Measurements from ENCODE around the gene ADAMTS6. TPM values are rescaled to one million over a fixed set of nuclear protein-coding genes. Genes with fewer than 3 reads are reported as not detected.

Gene ADAMTS6
- polyA plus RNA-seq, 3 donors = 0.01 TPM; not detected in 2

DNA sequence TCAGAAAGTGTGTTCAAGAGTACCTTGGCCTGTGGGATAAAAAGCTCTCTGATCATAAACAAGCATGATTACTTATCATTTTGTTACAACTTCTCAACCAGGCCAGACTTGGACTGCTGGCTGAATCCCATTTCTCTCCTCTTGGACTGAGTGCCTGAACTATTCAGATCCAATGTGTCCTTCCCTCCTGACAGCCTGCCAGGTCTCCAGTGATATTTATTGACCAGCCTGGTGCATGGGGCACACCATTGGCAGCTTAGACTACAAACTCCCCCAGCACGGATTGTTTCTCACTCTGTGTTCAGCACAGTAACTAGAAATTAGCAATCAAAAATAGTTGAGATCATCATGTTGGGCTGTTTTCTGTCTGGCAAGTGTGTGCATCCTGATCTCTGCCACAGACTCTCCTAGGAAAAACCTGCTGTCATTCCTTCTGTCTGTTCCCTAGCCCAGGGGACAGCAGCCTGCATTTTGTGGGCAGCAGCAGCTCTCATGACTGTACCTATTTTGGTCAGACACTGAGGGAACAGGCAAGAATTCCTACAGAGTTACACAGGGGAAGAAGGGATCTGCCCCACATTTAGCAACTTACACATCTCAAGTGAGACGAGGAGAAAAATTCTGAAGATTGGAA lies 348.1 kb downstream of the ADAMTS6 start:
- H4K20me1 ChIP-seq (ENCODE audit: insufficient read depth, low read length) = no peaks in the 10 kb centered on the region
- H3K36me3 ChIP-seq (replicated peaks in 1 of 2; ENCODE audit: control insufficient read depth in 1 of 2, insufficient read depth in 2 of 2, low read length in 2 of 2) = no peaks in the 10 kb centered on the region
- H3K4me3 Mint-ChIP-seq = no peak overlapping the region
- peaks cover 0 to 2% (median 1%) of the 10 kb centered on the region in 3 donors for H3K27me3 Mint-ChIP-seq (ENCODE audit: low read depth in 3 of 3)
- H3K4me1 Mint-ChIP-seq = no peaks in the 10 kb centered on the region
- intact Hi-C loops (cut with micrococcal nuclease) = no loop called here
- no peaks in the 10 kb centered on the region for H3K4me1 ChIP-seq (ENCODE audit: control insufficient read depth in 1 of 2, insufficient read depth in 2 of 2, low read length in 2 of 2)
- WGBS (ENCODE audit: insufficient coverage) = 100% methylated on average over 1 of the region's 2 CpGs
- H3K27ac Mint-ChIP-seq = peak overlapping the region in 1 of 7 donors; percentile 11
- H3K4me3 ChIP-seq (replicated peaks in 1 of 3; ENCODE audit: low read depth in 2 of 3, low read length in 3 of 3) = no peak overlapping the region
- no peak overlapping the region for H2AFZ ChIP-seq (ENCODE audit: insufficient read depth, low read depth, low read length, poor library complexity, severe bottlenecking)
- peaks cover 0 to 8% (median 0%) of the 10 kb centered on the region in 7 donors for H3K9me3 Mint-ChIP-seq
- no peaks in the 10 kb centered on the region for H3K9me3 ChIP-seq (replicated peaks in 1 of 2; ENCODE audit: control insufficient read depth in 1 of 2, insufficient read depth in 1 of 2, low read length in 2 of 2)
- no peak for DNase-seq
- H3K79me2 ChIP-seq (ENCODE audit: insufficient read depth, low read length) = no peaks in the 10 kb centered on the region
- no peak overlapping the region for H3K27ac ChIP-seq (ENCODE audit: low read depth in 1 of 2, low read length in 2 of 2)
- H3K36me3 Mint-ChIP-seq = no peaks in the 10 kb centered on the region
- TF ChIP-seq, protein P1, sequence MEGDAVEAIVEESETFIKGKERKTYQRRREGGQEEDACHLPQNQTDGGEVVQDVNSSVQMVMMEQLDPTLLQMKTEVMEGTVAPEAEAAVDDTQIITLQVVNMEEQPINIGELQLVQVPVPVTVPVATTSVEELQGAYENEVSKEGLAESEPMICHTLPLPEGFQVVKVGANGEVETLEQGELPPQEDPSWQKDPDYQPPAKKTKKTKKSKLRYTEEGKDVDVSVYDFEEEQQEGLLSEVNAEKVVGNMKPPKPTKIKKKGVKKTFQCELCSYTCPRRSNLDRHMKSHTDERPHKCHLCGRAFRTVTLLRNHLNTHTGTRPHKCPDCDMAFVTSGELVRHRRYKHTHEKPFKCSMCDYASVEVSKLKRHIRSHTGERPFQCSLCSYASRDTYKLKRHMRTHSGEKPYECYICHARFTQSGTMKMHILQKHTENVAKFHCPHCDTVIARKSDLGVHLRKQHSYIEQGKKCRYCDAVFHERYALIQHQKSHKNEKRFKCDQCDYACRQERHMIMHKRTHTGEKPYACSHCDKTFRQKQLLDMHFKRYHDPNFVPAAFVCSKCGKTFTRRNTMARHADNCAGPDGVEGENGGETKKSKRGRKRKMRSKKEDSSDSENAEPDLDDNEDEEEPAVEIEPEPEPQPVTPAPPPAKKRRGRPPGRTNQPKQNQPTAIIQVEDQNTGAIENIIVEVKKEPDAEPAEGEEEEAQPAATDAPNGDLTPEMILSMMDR (IDR thresholded peaks at IDR 0.05) = no peak
- no peak overlapping the region for H3K9ac ChIP-seq (ENCODE audit: insufficient read depth, low read length, poor library complexity, severe bottlenecking)
- H3K4me2 ChIP-seq (replicated peaks; ENCODE audit: extremely low read depth, low read length, poor library complexity, severe bottlenecking) = no peak overlapping the region
- no peaks in the 10 kb centered on the region for H3K27me3 ChIP-seq (ENCODE audit: control insufficient read depth in 2 of 2, insufficient read depth in 2 of 2, low read length in 2 of 2)

DNA sequence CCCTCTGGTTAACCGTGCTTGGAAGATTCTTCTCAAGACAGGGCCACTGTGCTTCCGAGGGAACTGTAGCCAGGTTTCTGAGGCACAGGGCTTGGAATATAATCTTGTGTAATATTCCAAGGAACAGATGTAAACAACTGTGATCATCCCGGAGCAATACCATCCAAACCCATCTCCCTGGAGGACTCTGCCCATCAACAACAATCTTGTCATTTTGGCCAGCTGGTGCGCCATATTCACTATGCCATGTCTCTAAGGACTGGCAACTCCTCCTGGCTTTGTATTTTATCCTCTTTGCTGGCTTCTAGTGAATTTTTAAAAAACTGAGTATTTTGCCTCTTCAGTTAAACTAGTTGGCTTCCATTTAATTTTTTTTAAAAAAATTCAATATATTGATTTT lies 349.3 kb downstream of the ADAMTS6 start:
- no peaks in the 10 kb centered on the region for H3K36me3 Mint-ChIP-seq
- Histone ChIP-seq H3K9me3 (replicated peaks in 1 of 2; ENCODE audit: control insufficient read depth in 1 of 2, insufficient read depth in 1 of 2, low read length in 2 of 2) (no peaks in the 10 kb centered on the region), H3K4me2 (replicated peaks; ENCODE audit: extremely low read depth, low read length, poor library complexity, severe bottlenecking) (no peak overlapping the region), H3K79me2 (ENCODE audit: insufficient read depth, low read length) (no peaks in the 10 kb centered on the region), H3K4me1 (ENCODE audit: control insufficient read depth in 1 of 2, insufficient read depth in 2 of 2, low read length in 2 of 2) (no peaks in the 10 kb centered on the region), H3K27ac (ENCODE audit: low read depth in 1 of 2, low read length in 2 of 2) (no peak overlapping the region), H3K27me3 (ENCODE audit: control insufficient read depth in 2 of 2, insufficient read depth in 2 of 2, low read length in 2 of 2) (no peaks in the 10 kb centered on the region), H4K20me1 (ENCODE audit: insufficient read depth, low read length) (no peaks in the 10 kb centered on the region), H2AFZ (ENCODE audit: insufficient read depth, low read depth, low read length, poor library complexity, severe bottlenecking) (no peak overlapping the region), H3K36me3 (replicated peaks in 1 of 2; ENCODE audit: control insufficient read depth in 1 of 2, insufficient read depth in 2 of 2, low read length in 2 of 2) (no peaks in the 10 kb centered on the region), H3K9ac (ENCODE audit: insufficient read depth, low read length, poor library complexity, severe bottlenecking) (no peak overlapping the region), H3K4me3 (replicated peaks in 1 of 3; ENCODE audit: low read depth in 2 of 3, low read length in 3 of 3) (no peak overlapping the region)
- TF ChIP-seq, protein P1 (IDR thresholded peaks at IDR 0.05) = no peak
- intact Hi-C loops (cut with micrococcal nuclease) = no loop called here
- WGBS (ENCODE audit: insufficient coverage) = no CpG with 5 or more reads among the region's 4 CpGs
- peaks cover 0 to 8% (median 0%) of the 10 kb centered on the region in 7 donors for H3K9me3 Mint-ChIP-seq
- no peak for DNase-seq
- H3K27ac Mint-ChIP-seq = no peak overlapping the region
- no peak overlapping the region for H3K4me3 Mint-ChIP-seq
- no peaks in the 10 kb centered on the region for H3K4me1 Mint-ChIP-seq
- peaks cover 0 to 2% (median 1%) of the 10 kb centered on the region in 3 donors for H3K27me3 Mint-ChIP-seq (ENCODE audit: low read depth in 3 of 3)

Data from CD14-positive monocyte (primary cell).